Measurements from ENCODE around the gene TRIM22.

GRCh38 chr11:5737091-5737490 lies 47.5 kb downstream of the TRIM22 start:
- no peak for TF ChIP-seq GATA2 (IDR thresholded peaks at IDR 0.05; ENCODE audit: low read depth, low read length)
- TF ChIP-seq GATA3 (IDR thresholded peaks at IDR 0.05; ENCODE audit: low read depth, low read length) = no peak

Measured in SH-SY5Y (cell line).